HFFc6 (cell line): ENCODE measurements around the gene SNTG2. TPM values are rescaled to one million over a fixed set of nuclear protein-coding genes. Genes with fewer than 3 reads are reported as not detected.
A peak's percentile ranks its signal among the peaks of the same experiment; 100 is the strongest.

Experiments used
- DNase-seq: peaks from one replicate; pipeline ENCODE4 v3.0.0-alpha.2; 2018
- H3K27ac Mint-ChIP-seq: 2 replicates; pipeline ENCODE4 v1.8.0; 2020; ENCODE audit warnings: mild to moderate bottlenecking, mixed read lengths
- H3K27me3 Mint-ChIP-seq: 2 replicates; pipeline ENCODE4 v1.8.0; 2021; ENCODE audit warnings: mild to moderate bottlenecking, moderate library complexity, mixed read lengths; ENCODE audit not compliant: insufficient read depth
- H3K36me3 Mint-ChIP-seq: 2 replicates; pipeline ENCODE4 v1.8.0; 2021; ENCODE audit warnings: low read depth, mixed read lengths
- H3K4me1 Mint-ChIP-seq: 2 replicates; pipeline ENCODE4 v1.8.0; 2020; ENCODE audit warnings: low read depth, mixed read lengths
- H3K4me3 Mint-ChIP-seq: 2 replicates; pipeline ENCODE4 v1.8.0; 2020; ENCODE audit warnings: mild to moderate bottlenecking, moderate library complexity, mixed read lengths
- H3K9me3 Mint-ChIP-seq: 2 replicates; pipeline ENCODE4 v1.8.0; 2020; ENCODE audit warnings: mild to moderate bottlenecking, mixed read lengths
- CTCF ChIP-seq: fragments of 200-600 bp; sonication (generic); IDR thresholded peaks from 2 replicates; pipeline ENCODE4 v1.5.0; 2021; ENCODE audit warnings: antibody characterized with exemption, mild to moderate bottlenecking
- total RNA-seq, 6 experiments: library from RNA; stranded (reverse); fragmentation: NEBNext Ultra II Directional; extraction: Animal tissue kit (Norgen Biotek cat#: 25700); gene quantifications; 2 replicates in 1 of 6; 3 replicates in 5 of 6; pipeline ENCODE4 v1.2.3, GENCODE V29; 2021

SNTG2 gene
- total RNA-seq, 6 experiments from 2014 or later: not detected

- no peak for TF ChIP-seq CTCF
- DNase-seq: no peak
- no peak overlapping the region for H3K27ac Mint-ChIP-seq
- no peaks in the 10 kb centered on the region for H3K36me3 Mint-ChIP-seq
- no peak overlapping the region for H3K4me3 Mint-ChIP-seq
- peaks cover 8% of the 10 kb centered on the region for H3K4me1 Mint-ChIP-seq
- H3K27me3 Mint-ChIP-seq: peaks cover 14% of the 10 kb centered on the region; the same call in 1 of the 2 replicates
- H3K9me3 Mint-ChIP-seq: peaks cover 4% of the 10 kb centered on the region; the same call in 1 of the 2 replicates
Observed at GRCh38 chr2:945104-945503, 5.5 kb upstream of the SNTG2 start.

GRCh38 chr2:946073-946948 is 4.3 kb upstream of the SNTG2 start:
- Mint-ChIP-seq H3K36me3 (no peaks in the 10 kb centered on the region), H3K27ac (no peak overlapping the region), H3K4me1 (peaks cover 8% of the 10 kb centered on the region), H3K9me3 (peaks cover 4% of the 10 kb centered on the region; the same call in 1 of the 2 replicates), H3K4me3 (peak overlapping the region; percentile 46; the same call in 1 of the 2 replicates), H3K27me3 (peaks cover 14% of the 10 kb centered on the region; the same call in 1 of the 2 replicates)
- no peak for TF ChIP-seq CTCF
- no peak for DNase-seq

- Mint-ChIP-seq H3K4me1 (peaks cover 8% of the 10 kb centered on the region), H3K9me3 (peaks cover 4% of the 10 kb centered on the region; the same call in 1 of the 2 replicates), H3K4me3 (peak overlapping the region; percentile 68), H3K27ac (no peak overlapping the region), H3K27me3 (peaks cover 18% of the 10 kb centered on the region), H3K36me3 (no peaks in the 10 kb centered on the region)
- DNase-seq: no peak
- TF ChIP-seq CTCF: no peak
Observed at GRCh38 chr2:949384-950079, 1.1 kb upstream of the SNTG2 start.

GRCh38 chr2:951224-952006 is 766 bp downstream of the SNTG2 start:
- Mint-ChIP-seq H3K4me3 (no peak overlapping the region), H3K27me3 (peaks cover 15% of the 10 kb centered on the region), H3K36me3 (no peaks in the 10 kb centered on the region), H3K27ac (no peak overlapping the region), H3K4me1 (peaks cover 8% of the 10 kb centered on the region), H3K9me3 (no peaks in the 10 kb centered on the region)
- DNase-seq: no peak
- TF ChIP-seq CTCF: no peak

GRCh38 chr2:953408-953807 is 2.8 kb downstream of the SNTG2 start:
- H3K9me3 Mint-ChIP-seq: no peaks in the 10 kb centered on the region
- H3K4me1 Mint-ChIP-seq: peaks cover 8% of the 10 kb centered on the region
- H3K27me3 Mint-ChIP-seq: peaks cover 14% of the 10 kb centered on the region
- H3K27ac Mint-ChIP-seq: no peak overlapping the region
- no peaks in the 10 kb centered on the region for H3K36me3 Mint-ChIP-seq
- DNase-seq: no peak
- TF ChIP-seq CTCF: no peak
- no peak overlapping the region for H3K4me3 Mint-ChIP-seq
